K562 (cell line): ENCODE measurements around the gene TRAPPC2B. TPM values are rescaled to one million over a fixed set of nuclear protein-coding genes. Genes with fewer than 3 reads are reported as not detected.

Source experiments
- ATF3 ChIP-seq, 2 experiments: fragments of 450-650 bp in 1 of 2; sonication (generic) in 1 of 2; formaldehyde crosslinking in 1 of 2; IDR thresholded peaks in 1 of 2; conservative IDR thresholded peaks in 1 of 2; 2 replicates each; pipeline versions ENCODE4 v1.6.1 to v1.8.1; 2016 to 2023; ENCODE audit warnings: mild to moderate bottlenecking in 2 of 2, moderate library complexity in 2 of 2, inconsistent platforms in 1 of 2, missing genetic modification reagents in 1 of 2
- CBX8 ChIP-seq: fragments of 200-600 bp; sonication (generic); IDR thresholded peaks from 2 replicates; pipeline ENCODE4 v1.6.1; 2012; ENCODE audit warnings: borderline replicate concordance, mixed run types, low read depth, mild to moderate bottlenecking, moderate library complexity, mixed read lengths, low read length, control low read depth, inconsistent platforms; ENCODE audit not compliant: poor library complexity, severe bottlenecking; ENCODE audit errors: extremely low read depth
- FOXJ2 ChIP-seq: fragments of 200-800 bp; sonication (Bioruptor generic); IDR thresholded peaks from 2 replicates; pipeline ENCODE4 v1.6.1; 2016; ENCODE audit warnings: missing genetic modification characterization, missing compliant biosample characterization
- GATA2 ChIP-seq: sonication (generic); formaldehyde crosslinking; IDR thresholded peaks from 2 replicates; pipeline ENCODE4 v1.4.0; 2020; ENCODE audit warnings: mild to moderate bottlenecking, missing genetic modification reagents
- HMGXB4 ChIP-seq: sonication (generic); formaldehyde crosslinking; IDR thresholded peaks from 2 replicates; pipeline ENCODE4 v1.8.1; 2023; ENCODE audit warnings: mild to moderate bottlenecking, missing genetic modification reagents
- MCM5 ChIP-seq: fragments of 450-650 bp; IDR thresholded peaks from 2 replicates; pipeline ENCODE4 v1.6.1; 2016; ENCODE audit warnings: low read depth
- NELFE ChIP-seq: IDR thresholded peaks from 2 replicates; pipeline ENCODE4 v1.6.1; 2011; ENCODE audit warnings: mild to moderate bottlenecking; ENCODE audit not compliant: insufficient read depth, insufficient read length
- NKRF ChIP-seq: fragments of 450-650 bp; IDR thresholded peaks from 2 replicates; pipeline ENCODE4 v1.6.1; 2016; ENCODE audit warnings: borderline replicate concordance
- POLR3A ChIP-seq: IDR thresholded peaks from 2 replicates; pipeline ENCODE4 v1.6.1; 2011; ENCODE audit warnings: borderline replicate concordance, mild to moderate bottlenecking, moderate library complexity; ENCODE audit not compliant: insufficient read length, insufficient read depth; ENCODE audit errors: extremely low read depth
- PRDM10 ChIP-seq: fragments of 450-650 bp; IDR thresholded peaks from 2 replicates; pipeline ENCODE4 v1.6.1; 2018; ENCODE audit not compliant: partially characterized antibody
- PTBP1 ChIP-seq: fragments of 200-400 bp; formaldehyde crosslinking; IDR thresholded peaks from 2 replicates; pipeline ENCODE4 v1.6.1; 2017; ENCODE audit warnings: low read depth, low read length
- SMARCC2 ChIP-seq: fragments of 450-650 bp; IDR thresholded peaks from 2 replicates; pipeline ENCODE4 v1.6.1; 2017; ENCODE audit warnings: antibody characterized with exemption, moderate library complexity, mild to moderate bottlenecking, low read depth
- SRSF1 ChIP-seq: fragments of 200-400 bp; formaldehyde crosslinking; IDR thresholded peaks from 2 replicates; pipeline ENCODE4 v1.6.1; 2017; ENCODE audit warnings: mild to moderate bottlenecking, low read depth, low read length, moderate library complexity
- XRCC3 ChIP-seq: fragments of 450-650 bp; IDR thresholded peaks from 2 replicates; pipeline ENCODE4 v1.6.1; 2017; ENCODE audit warnings: mild to moderate bottlenecking, moderate library complexity
- ZNF277 ChIP-seq: fragments of 250-450 bp; sonication (Bioruptor Pico); IDR thresholded peaks from 2 replicates; pipeline ENCODE4 v1.8.0; 2022; ENCODE audit warnings: inconsistent platforms, mild to moderate bottlenecking, moderate library complexity, borderline replicate concordance
- polyA plus RNA-seq, 8 experiments: library from polyadenylated mRNA; depleted of rRNA in 4 of 8; stranded (reverse) in 5 of 8; unstranded in 3 of 8; fragments of >200 nt; fragmentation: Nextera tagmentation in 2 of 8; fragmentation: Illumina TruSeq in 1 of 8; extraction: Ambion mirVana in 2 of 8; extraction: Trizol in 1 of 8; gene quantifications; 2 replicates each; pipeline versions ENCODE4 v1.2.1 to v1.2.3, GENCODE V29; 2011 to 2014; ENCODE audit warnings: inconsistent platforms in 1 of 8, missing spikeins in 1 of 8
- total RNA-seq, 7 experiments: library from RNA; depleted of rRNA in 6 of 7; stranded (reverse); fragments of >200 nt in 6 of 7; fragmentation: Illumina TruSeq in 2 of 7; extraction: Trizol in 2 of 7; gene quantifications; 2 replicates each; pipeline versions ENCODE4 v1.2.1 to v1.2.3, GENCODE V29; 2011 to 2021; ENCODE audit warnings: low replicate concordance in 1 of 7

The TRAPPC2B gene
- total and polyA plus RNA-seq, 9 of the 15 experiments (the other 6 are each of a cell fraction or from before 2014, with no cell fraction given) = 2.2 to 20.4 (median 4.6) TPM

- TF ChIP-seq SRSF1 = peak; percentile 96
- TF ChIP-seq PTBP1 = no peak
- no peak for TF ChIP-seq CBX8
- peak; percentile 95 for TF ChIP-seq ATF3 (IDR thresholded peaks at IDR 0.05)
- no peak for TF ChIP-seq ATF3 (CRISPR knock-in tag; conservative IDR thresholded peaks at IDR 0.05)
- no peak for TF ChIP-seq HMGXB4
- no peak for TF ChIP-seq SMARCC2
- TF ChIP-seq GATA2 (CRISPR knock-in tag) = no peak
- no peak for TF ChIP-seq XRCC3
- no peak for TF ChIP-seq NELFE
- no peak for TF ChIP-seq MCM5
- no peak for TF ChIP-seq ZNF277 (CRISPR knock-in tag)
- peak; percentile 17; the same call in 1 of the 2 replicates for TF ChIP-seq NKRF
- no peak for TF ChIP-seq PRDM10
- no peak for TF ChIP-seq POLR3A
- no peak for TF ChIP-seq FOXJ2 (tag)
Measured at GRCh38 chr19:57389730-57390598, 26.6 kb downstream of the TRAPPC2B start, which contains the start of gene ZNF548 (continued).
